GM21825 (cell line): ENCODE results near the gene ZSCAN32.

Experiments
- ATAC-seq: cut with Tn5 transposase; IDR thresholded peaks from one replicate; pipeline ENCODE4 v1.9.1; 2021; ENCODE audit warnings: mild to moderate bottlenecking, moderate library complexity; ENCODE audit not compliant: unreplicated experiment

ZSCAN32 gene

GRCh38 chr16:3400779-3401688 is at the start of gene ZSCAN32, which contains the start of gene ZNF174:
ZSCAN32 (minus strand) TSS chr16:3401004; CDS start chr16:3397557, 3,447 bp downstream.
ZNF174 (plus strand) TSS chr16:3401215; CDS start chr16:3402005, 790 bp downstream.
- ATAC-seq, result peak; percentile 94

DNA sequence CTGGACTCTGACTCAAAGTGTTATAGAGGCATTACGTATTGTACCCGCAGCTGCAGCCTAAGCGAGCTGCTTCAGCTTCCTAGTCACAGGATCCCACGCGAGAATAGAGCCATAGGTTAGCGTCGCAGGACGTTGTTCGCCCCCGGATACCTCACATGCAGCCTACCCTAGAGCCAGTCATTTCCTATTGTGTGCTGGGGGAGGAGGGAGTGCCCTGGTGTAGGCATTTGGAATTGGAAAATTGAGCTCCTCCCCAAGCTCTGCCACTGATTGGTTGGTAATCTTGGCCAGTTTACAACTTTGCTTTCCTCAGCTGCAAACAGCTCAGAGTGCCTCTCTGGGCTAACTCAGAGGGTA is 43.2 kb upstream of the ZSCAN32 start:
- no peak for ATAC-seq

DNA sequence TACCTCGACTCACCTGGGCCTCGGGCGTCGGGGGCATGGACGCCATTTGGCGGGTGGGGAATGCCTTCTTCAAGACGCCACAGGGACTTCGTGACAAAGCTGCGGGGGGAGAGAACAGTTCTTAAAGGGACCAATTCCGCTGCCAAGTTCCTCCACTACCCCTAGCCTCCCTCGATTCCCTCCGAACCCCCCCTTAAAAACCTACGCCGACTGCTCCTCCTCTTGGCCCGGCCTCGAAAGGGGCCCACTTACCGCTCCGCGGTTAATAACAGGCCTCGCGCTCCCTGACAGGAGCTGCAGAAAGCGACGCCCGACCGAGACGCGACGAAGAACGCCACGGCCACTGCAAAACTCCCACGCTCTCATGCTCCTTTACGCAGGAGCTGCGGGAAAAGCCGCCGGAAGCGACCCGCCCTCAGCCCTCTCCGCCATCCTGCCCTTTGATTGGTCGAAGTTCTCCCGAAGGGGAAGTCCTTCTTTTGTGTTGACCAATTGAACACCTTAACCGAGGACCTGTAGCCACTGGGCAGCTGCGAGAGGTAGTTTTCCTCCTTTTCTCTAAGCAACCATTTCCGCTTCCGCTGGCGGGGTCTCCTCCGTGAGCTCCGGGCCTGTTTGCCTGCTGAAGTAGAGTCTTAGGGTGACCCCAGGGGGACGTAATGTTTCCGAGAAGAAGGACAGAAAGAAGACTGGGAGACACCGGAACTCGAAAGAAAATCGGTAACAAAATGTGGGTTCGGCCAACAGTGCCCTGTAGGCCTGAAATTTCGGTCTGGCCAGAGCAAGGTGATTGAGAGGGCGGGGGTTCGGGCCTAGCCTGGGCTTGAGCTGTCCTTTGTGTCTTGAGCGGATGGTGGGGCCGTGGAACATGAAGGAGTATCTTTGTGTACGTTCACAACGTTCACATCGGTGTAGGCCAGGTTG is 42.6 kb upstream of the ZSCAN32 start, which contains the start of the genes NAA60 and ZNF597:
Gene NAA60 (plus strand): TSS at position 573 of the 924 bp plus-strand sequence. CDS start 32,548 bp downstream, outside the sequence.
Gene ZNF597 (minus strand): TSS at position 397 of the 924 bp plus-strand sequence. CDS start 351 bp downstream, at position 46.
- peak; percentile 88 for ATAC-seq

- ATAC-seq, result no peak
These were observed 38.8 kb upstream of the ZSCAN32 start for GRCh38 chr16:3439637-3440036.

DNA sequence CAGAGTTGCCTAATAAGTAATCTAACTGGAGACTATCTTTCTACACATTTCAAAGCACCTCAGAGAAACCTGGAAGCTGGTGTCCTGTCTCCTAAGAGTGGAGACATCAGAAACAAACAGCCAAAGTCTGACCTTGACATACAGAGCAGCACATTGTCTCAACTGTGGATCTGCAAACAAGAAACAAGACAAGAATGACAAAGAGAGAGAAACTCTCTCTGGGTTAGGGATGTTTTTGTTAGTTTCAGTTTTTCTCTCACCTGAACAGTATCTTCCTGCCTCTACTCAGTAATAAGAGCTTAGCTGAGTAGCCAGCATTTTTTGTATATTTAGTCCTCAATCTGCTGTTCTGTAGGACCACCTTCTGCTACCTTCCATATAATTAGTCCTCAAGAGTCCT is 33.6 kb upstream of the ZSCAN32 start:
- ATAC-seq, result no peak

DNA sequence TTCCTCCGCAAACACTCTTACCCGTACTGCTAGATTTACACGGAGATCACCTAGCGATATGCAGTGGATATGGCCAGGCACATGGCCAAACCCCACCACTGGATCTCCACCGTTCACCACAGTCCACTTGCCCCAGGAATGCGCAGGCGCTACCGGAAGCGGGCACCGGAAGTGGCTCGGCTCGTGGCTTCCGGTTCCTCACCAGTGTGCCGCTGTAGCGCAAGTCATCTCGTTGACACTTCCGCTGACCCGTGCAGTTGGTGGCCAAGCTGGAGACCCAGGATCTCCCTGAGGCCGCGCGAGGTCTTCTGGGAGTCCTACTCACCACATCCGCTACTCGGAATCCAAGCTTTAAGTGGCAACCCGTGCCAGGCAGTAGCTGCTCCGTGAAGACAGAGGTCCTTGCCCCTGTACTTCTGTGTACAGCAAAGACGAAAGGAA is 31.0 kb upstream of the ZSCAN32 start:
- no peak for ATAC-seq

- no peak for ATAC-seq
These were observed 13.1 kb upstream of the ZSCAN32 start for GRCh38 chr16:3413730-3414379.

DNA sequence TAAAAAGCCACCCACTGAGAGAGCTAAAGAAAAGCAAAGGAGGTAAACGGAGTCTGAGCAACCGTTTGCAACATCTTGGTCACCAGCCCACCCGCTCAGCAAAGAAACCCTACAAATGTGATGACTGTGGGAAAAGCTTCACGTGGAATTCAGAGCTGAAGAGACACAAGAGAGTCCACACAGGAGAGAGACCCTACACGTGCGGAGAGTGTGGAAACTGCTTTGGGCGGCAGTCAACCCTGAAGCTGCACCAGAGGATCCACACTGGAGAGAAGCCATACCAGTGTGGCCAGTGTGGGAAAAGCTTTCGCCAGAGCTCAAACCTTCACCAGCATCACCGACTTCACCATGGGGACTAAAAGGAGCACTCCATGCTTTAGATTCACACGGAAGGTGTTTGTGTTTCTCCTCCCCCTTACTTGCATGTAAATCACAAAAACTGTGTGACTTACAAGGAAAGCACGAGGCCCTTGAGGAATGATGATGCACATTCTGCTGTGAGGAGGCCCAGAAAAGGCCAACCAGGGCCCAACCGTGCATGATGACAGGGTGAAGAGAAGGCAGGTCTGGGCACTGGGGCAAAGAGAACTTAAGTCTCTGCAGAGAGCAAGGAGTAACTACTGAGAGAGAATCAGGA is 7.9 kb upstream of the ZSCAN32 start:
- ATAC-seq, result no peak

GRCh38 chr16:3401719-3402397 is 1.1 kb upstream of the ZSCAN32 start:
- ATAC-seq, result no peak

DNA sequence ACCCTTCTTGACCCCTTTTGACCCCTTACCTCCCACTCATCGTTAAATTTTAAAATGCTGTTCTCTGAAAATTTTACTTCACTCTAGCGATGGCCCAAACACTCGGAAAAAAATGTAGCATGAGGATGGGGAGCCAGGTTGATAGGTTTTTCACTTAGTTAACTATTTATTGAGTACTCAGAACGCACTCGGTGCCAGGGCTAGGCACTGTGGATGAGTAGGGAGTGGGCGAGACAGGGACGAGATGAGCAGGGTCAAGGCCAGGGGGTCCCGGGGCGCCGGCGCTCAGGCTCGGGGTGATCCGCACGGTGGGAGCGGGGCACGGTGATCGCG is 392 bp downstream of the ZSCAN32 start:
- no peak for ATAC-seq

DNA sequence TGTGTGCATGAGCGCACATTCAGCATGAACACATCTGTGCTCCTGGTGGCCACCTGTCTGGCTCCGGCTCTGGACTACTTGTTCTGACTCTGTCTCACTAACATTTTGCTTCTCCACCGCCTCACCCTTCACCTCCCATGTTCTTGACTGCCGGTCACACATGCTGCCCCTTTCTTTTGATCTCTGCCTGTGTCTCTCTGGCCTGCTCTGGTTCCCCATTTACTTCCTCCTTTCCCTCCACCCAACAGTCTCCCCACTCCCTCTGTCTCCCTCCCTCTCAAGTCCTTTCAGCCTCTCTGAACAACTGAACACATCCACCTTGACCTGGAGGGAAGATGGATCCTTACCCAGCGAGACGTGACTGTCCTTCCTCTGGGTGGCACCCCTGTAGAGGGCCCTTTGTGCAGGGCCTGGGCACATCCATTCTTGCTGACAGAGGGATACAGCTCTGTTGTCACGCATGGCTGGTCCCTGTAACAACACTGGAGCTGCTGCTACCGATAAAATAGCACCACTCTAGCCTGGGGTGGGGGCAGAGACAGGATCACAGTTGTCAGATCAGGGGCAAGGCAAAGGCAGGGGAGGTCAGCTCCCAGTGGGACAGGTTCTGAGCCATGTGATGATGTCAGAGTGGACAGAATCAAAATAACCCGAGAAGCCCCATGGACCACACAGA is 11.0 kb downstream of the ZSCAN32 start:
- no peak for ATAC-seq

DNA sequence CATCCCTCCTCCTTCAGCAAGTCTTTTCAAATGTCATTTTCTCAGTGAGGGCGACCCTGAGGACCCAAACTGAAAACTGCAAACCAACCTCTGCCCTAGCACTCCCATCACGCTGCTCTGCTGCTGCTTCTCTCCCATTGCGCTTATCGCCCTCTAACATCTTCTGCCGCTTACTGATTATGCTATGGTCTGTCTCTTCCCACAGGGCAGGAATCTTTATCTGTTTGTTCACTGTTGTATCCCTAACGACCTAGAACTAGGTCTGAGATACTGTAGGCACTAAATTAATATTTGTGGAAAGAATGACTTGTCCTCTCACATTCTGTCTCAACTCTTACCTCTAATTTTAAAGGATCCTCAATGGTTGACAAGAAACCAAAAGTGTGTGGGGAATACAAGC is 12.5 kb downstream of the ZSCAN32 start:
- ATAC-seq, result no peak

GRCh38 chr16:3383045-3383448 is 17.8 kb downstream of the ZSCAN32 start:
- ATAC-seq, result no peak

GRCh38 chr16:3377917-3378316 is 22.9 kb downstream of the ZSCAN32 start:
- ATAC-seq, result no peak

GRCh38 chr16:3375680-3376079 is 25.1 kb downstream of the ZSCAN32 start:
- ATAC-seq, result no peak

GRCh38 chr16:3369073-3369472 is 31.7 kb downstream of the ZSCAN32 start:
- ATAC-seq, result no peak

DNA sequence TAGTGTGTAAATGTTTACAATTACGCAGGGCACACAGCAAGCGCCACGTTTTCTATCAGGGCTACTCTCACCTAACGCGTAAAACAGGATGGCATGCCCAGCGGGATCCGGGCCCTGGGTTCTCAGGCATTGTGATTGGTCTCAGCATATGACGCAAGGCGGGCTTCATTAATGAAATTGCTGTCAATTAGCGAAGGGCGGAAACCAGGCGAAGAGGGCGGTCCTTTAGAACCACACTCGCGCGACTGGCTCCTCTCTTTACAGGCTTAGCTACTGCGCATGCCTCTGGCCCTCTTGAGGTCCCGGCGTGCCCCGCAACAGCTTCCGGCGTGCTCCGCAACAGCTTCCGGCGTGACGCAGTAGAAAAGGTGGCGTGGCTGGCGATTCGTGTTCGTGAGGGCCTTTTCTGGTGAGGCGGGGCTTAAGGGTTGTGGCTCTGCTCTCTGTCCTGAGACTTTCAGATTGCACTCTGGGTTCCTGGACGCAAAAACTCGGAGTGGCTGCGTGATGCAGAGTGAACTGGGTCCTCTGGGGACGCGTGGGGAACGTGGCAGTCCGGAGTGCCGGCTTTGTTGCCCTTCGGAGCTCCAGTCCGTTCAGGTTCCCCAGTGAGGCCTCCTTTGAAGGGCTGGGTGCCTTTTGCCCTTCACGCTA is 35.9 kb downstream of the ZSCAN32 start:
- peak; percentile 61 for ATAC-seq

- no peak for ATAC-seq
These were observed 37.0 kb downstream of the ZSCAN32 start for GRCh38 chr16:3363793-3364192.

DNA sequence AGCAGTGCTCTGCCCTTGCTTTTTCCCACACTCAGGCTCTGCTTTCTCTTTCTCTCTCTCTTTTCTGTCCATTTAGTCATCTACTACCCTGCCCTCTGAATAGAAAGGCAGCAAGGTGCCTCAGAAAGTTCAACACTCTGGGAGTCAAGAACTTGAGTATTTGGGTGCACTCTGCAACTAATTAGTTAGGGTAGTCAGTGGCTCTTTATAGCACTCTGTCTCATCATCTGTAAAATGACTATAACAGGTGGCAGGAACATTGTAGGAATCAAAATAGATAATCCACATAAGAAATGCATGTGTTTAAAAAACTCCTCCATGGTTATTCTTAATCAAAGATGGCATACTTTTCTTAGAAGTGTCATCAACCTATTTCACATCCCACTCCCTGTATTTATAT is 37.9 kb downstream of the ZSCAN32 start:
- no peak for ATAC-seq
